Glutamatergic neuron (in vitro differentiated cells): ENCODE data around the gene ANKRD10. TPM values are rescaled to one million over a fixed set of nuclear protein-coding genes. Genes with fewer than 3 reads are reported as not detected.
"Not testable (repeated sequence)": the region's sequence is repeated elsewhere in the genome, so short reads cannot be mapped to it uniquely, and the experiment has no call there.

Source experiments
- DNase-seq: peaks from one replicate; pipeline ENCODE4 v3.0.0; 2022
- H3K27ac Mint-ChIP-seq: one replicate; pipeline ENCODE4 v1.8.0; 2020; ENCODE audit warnings: mild to moderate bottlenecking, mixed read lengths, inconsistent platforms; ENCODE audit not compliant: unreplicated experiment
- H3K27me3 Mint-ChIP-seq: one replicate; pipeline ENCODE4 v1.8.0; 2020; ENCODE audit warnings: mild to moderate bottlenecking, moderate library complexity, mixed read lengths, inconsistent platforms; ENCODE audit not compliant: unreplicated experiment
- H3K36me3 Mint-ChIP-seq: one replicate; pipeline ENCODE4 v1.8.0; 2020; ENCODE audit warnings: mild to moderate bottlenecking, mixed read lengths, inconsistent platforms; ENCODE audit not compliant: unreplicated experiment
- H3K4me1 Mint-ChIP-seq: one replicate; pipeline ENCODE4 v1.8.0; 2020; ENCODE audit warnings: mild to moderate bottlenecking, low read depth, mixed read lengths, inconsistent platforms; ENCODE audit not compliant: unreplicated experiment
- H3K4me3 Mint-ChIP-seq: one replicate; pipeline ENCODE4 v1.8.0; 2020; ENCODE audit warnings: mild to moderate bottlenecking, mixed read lengths, inconsistent platforms; ENCODE audit not compliant: unreplicated experiment
- H3K9me3 Mint-ChIP-seq: one replicate; pipeline ENCODE4 v1.8.0; 2020; ENCODE audit warnings: mild to moderate bottlenecking, moderate library complexity, mixed read lengths, inconsistent platforms; ENCODE audit not compliant: unreplicated experiment
- CTCF ChIP-seq: fragments of 200-600 bp; sonication (generic); IDR thresholded peaks from one replicate; pipeline ENCODE4 v1.5.0; 2021; ENCODE audit not compliant: partially characterized antibody, unreplicated experiment
- total RNA-seq: library from RNA; stranded (reverse); fragmentation: NEBNext Ultra II Directional; extraction: Animal tissue kit (Norgen Biotek cat#: 25700); gene quantifications from one replicate; pipeline ENCODE4 v1.2.1, GENCODE V29; 2021; ENCODE audit not compliant: unreplicated experiment

The ANKRD10 gene
- total RNA-seq, 1 donor from 2014 or later, result 188 TPM

GRCh38 chr13:110838867-110839538 is 75.9 kb downstream of the ANKRD10 start:
- H3K27me3 Mint-ChIP-seq, result peaks cover 3% of the 10 kb centered on the region
- H3K36me3 Mint-ChIP-seq, result peaks cover 13% of the 10 kb centered on the region
- no peaks in the 10 kb centered on the region for H3K9me3 Mint-ChIP-seq
- no peak overlapping the region for H3K27ac Mint-ChIP-seq
- no peak overlapping the region for H3K4me3 Mint-ChIP-seq
- no peaks in the 10 kb centered on the region for H3K4me1 Mint-ChIP-seq
- no peak for DNase-seq
- TF ChIP-seq CTCF, result no peak

GRCh38 chr13:110838116-110838515 is 76.8 kb downstream of the ANKRD10 start:
- no peak for TF ChIP-seq CTCF
- Mint-ChIP-seq H3K4me1 (no peaks in the 10 kb centered on the region), H3K9me3 (no peaks in the 10 kb centered on the region), H3K4me3 (no peak overlapping the region), H3K36me3 (peaks cover 6% of the 10 kb centered on the region), H3K27me3 (peaks cover 3% of the 10 kb centered on the region), H3K27ac (no peak overlapping the region)
- DNase-seq, result no peak

- H3K4me1 Mint-ChIP-seq, H3K27me3 Mint-ChIP-seq, H3K27ac Mint-ChIP-seq, H3K9me3 Mint-ChIP-seq, H3K36me3 Mint-ChIP-seq, H3K4me3 Mint-ChIP-seq, DNase-seq: not testable (repeated sequence)
Observed at GRCh38 chr13:110837397-110838061, 77.3 kb downstream of the ANKRD10 start.

- no peak overlapping the region for H3K4me3 Mint-ChIP-seq
- peaks cover 2% of the 10 kb centered on the region for H3K27me3 Mint-ChIP-seq
- no peak overlapping the region for H3K27ac Mint-ChIP-seq
- no peak for TF ChIP-seq CTCF
- DNase-seq, result no peak
- no peaks in the 10 kb centered on the region for H3K9me3 Mint-ChIP-seq
- H3K4me1 Mint-ChIP-seq, result no peaks in the 10 kb centered on the region
- H3K36me3 Mint-ChIP-seq, result peaks cover 8% of the 10 kb centered on the region
Observed at GRCh38 chr13:110836605-110836903, 78.3 kb downstream of the ANKRD10 start.

GRCh38 chr13:110835721-110836604 is 78.9 kb downstream of the ANKRD10 start:
- no peak for DNase-seq
- Mint-ChIP-seq H3K36me3 (peaks cover 5% of the 10 kb centered on the region), H3K4me3 (no peak overlapping the region), H3K27me3 (no peaks in the 10 kb centered on the region), H3K9me3 (no peaks in the 10 kb centered on the region), H3K4me1 (no peaks in the 10 kb centered on the region), H3K27ac (no peak overlapping the region)
- TF ChIP-seq CTCF, result no peak
